Mucosa of descending colon (tissue), 3 donors: ENCODE results near the gene RPS18. TPM values are rescaled to one million over a fixed set of nuclear protein-coding genes. Genes with fewer than 3 reads are reported as not detected.
A peak's percentile ranks its signal among the peaks of the same experiment; 100 is the strongest.

Experiments used
- ATAC-seq: fragments of 200-7000 bp; cut with Tn5 transposase; one replicate; pipeline ENCODE4 v1.9.1; 2020; ENCODE audit warnings: mild to moderate bottlenecking, moderate library complexity
- DNase-seq, 3 donors: peaks; one replicate each; pipeline ENCODE4 v3.0.0-alpha.2; 2020
- H3K36me3 ChIP-seq: fragments of 200-600 bp; one replicate; pipeline ENCODE4 v1.8.0; 2021; ENCODE audit warnings: low read depth, mild to moderate bottlenecking
- H3K4me1 ChIP-seq: fragments of 200-600 bp; one replicate; pipeline ENCODE4 v1.8.0; 2021; ENCODE audit warnings: low read depth, mild to moderate bottlenecking
- H3K4me3 ChIP-seq: fragments of 200-600 bp; one replicate; pipeline ENCODE4 v1.8.0; 2021; ENCODE audit warnings: mild to moderate bottlenecking
- H3K9me3 ChIP-seq: fragments of 200-600 bp; one replicate; pipeline ENCODE4 v1.8.0; 2021; ENCODE audit warnings: mild to moderate bottlenecking
- intact Hi-C, 2 donors: fragments of 100-400 bp; cut with DNase I in 1 of 2; cut with micrococcal nuclease in 1 of 2; formaldehyde crosslinking; loops; one replicate each; pipeline versions ENCODE4 v1.11.0 to v1.11.1; 2022; cut with DNase I, micrococcal nuclease
- total RNA-seq, 3 donors: library from RNA; stranded (reverse); fragmentation: NEBNext Ultra II Directional in 2 of 3; extraction: Animal tissue kit (Norgen Biotek cat#: 25700) in 2 of 3; gene quantifications; one replicate each; pipeline versions ENCODE4 v1.2.1 to v1.2.4, GENCODE V29; 2021 to 2023
- TF ChIP-seq, protein P1 (sequence below): fragments of 200-600 bp; IDR thresholded peaks from one replicate; pipeline ENCODE4 v1.8.0; 2022; ENCODE audit warnings: antibody characterized with exemption, mild to moderate bottlenecking
- donor health status: DM: no; HTN: no; CAD: no; lungs with moderate emphysema.
- donor health status: DM: no; HTN: no; CAD: no.
- donor health status: DM: no; HTN: yes; CAD: no.

The RPS18 gene
- total RNA-seq, 3 donors from 2014 or later, result 1,579 to 1,936 (median 1,680) TPM

DNA sequence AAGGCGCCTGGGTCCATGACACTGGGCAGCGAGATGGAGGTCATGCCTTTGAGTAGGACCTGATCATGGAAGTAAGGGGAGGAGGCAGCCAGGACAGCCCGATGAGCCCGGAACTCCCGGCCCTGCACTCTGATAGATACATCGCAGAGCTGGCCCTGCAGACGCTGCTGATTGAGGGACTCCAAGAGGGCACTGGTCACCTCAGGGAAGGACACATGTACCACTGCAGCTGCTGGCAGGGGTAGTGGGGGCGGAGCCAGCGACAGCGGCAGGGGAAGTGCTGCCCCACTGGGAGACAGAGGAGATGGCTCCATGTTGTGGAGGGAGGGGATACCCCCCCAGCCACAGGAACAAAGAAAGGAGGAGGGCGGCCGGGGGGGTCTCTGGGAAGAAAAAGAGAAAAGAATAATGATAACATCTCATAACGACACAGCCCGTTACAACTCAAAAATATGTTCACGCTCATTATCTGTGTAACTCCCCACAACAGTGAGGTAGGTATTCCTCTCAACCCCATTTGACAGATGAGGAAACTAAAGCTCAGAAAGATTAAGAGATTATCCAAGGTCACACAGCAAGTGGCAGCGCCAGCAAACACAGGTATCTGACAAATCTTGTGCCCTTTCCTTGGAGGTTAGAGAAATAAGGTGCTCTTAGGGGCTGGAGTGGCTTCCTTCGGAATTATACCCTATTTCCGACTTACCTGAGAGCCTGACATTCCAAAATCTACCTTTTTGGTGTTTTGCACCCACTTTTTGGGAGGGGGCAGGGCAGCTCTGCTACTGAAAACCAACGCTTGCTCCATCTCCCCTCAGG, 44.9 kb downstream of the RPS18 start:
- peak; percentile 37 to 76 (median 54) for DNase-seq

DNA sequence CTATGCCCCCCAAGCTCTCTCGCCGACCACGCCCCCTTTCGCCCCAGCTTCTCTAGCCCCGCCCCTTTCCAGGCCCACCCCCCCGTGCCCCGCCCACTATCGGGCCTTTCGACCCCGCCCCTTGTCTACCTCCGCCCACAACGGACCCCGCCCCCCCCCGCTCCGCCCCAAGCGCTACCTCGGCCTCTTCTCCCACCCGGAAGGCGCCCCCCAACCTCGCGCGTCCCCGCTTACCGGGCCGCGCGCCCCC, 45.5 kb downstream of the RPS18 start:
- H3K36me3 ChIP-seq, result no peaks in the 10 kb centered on the region
- peak; percentile 6 for ATAC-seq
- no peaks in the 10 kb centered on the region for H3K9me3 ChIP-seq
- TF ChIP-seq, protein P1, sequence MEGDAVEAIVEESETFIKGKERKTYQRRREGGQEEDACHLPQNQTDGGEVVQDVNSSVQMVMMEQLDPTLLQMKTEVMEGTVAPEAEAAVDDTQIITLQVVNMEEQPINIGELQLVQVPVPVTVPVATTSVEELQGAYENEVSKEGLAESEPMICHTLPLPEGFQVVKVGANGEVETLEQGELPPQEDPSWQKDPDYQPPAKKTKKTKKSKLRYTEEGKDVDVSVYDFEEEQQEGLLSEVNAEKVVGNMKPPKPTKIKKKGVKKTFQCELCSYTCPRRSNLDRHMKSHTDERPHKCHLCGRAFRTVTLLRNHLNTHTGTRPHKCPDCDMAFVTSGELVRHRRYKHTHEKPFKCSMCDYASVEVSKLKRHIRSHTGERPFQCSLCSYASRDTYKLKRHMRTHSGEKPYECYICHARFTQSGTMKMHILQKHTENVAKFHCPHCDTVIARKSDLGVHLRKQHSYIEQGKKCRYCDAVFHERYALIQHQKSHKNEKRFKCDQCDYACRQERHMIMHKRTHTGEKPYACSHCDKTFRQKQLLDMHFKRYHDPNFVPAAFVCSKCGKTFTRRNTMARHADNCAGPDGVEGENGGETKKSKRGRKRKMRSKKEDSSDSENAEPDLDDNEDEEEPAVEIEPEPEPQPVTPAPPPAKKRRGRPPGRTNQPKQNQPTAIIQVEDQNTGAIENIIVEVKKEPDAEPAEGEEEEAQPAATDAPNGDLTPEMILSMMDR, result no peak
- H3K4me1 ChIP-seq, result peaks cover 36% of the 10 kb centered on the region
- DNase-seq, result peak in 1 of 3 donors; percentile 66
- H3K4me3 ChIP-seq, result peak overlapping the region; percentile 19
- intact Hi-C loops, result no loop called here

More for the DNA sequence above, 44.9 kb downstream of the RPS18 start:
- peaks cover 38% of the 10 kb centered on the region for H3K4me1 ChIP-seq
- no peaks in the 10 kb centered on the region for H3K9me3 ChIP-seq
- peak overlapping the region; percentile 19 for H3K4me3 ChIP-seq
- TF ChIP-seq, protein P1, result no peak
- H3K36me3 ChIP-seq, result no peaks in the 10 kb centered on the region
- intact Hi-C loops, result no loop called here
- ATAC-seq, result no peak

GRCh38 chr6:33317669-33318425, 46.0 kb downstream of the RPS18 start, which contains the start of gene ZBTB22:
ZBTB22 (minus strand) TSS chr6:33317744; CDS start chr6:33316916, 828 bp downstream.
- no peaks in the 10 kb centered on the region for H3K9me3 ChIP-seq
- peaks cover 35% of the 10 kb centered on the region for H3K4me1 ChIP-seq
- intact Hi-C loops, result no loop called here
- DNase-seq (peak; percentile 97 to 100 (median 99)), ATAC-seq (peak; percentile 72)
- peaks cover 1% of the 10 kb centered on the region for H3K36me3 ChIP-seq
- TF ChIP-seq, protein P1, result no peak
- peak within 1 kb of the TSS; percentile 19 for H3K4me3 ChIP-seq

DNA sequence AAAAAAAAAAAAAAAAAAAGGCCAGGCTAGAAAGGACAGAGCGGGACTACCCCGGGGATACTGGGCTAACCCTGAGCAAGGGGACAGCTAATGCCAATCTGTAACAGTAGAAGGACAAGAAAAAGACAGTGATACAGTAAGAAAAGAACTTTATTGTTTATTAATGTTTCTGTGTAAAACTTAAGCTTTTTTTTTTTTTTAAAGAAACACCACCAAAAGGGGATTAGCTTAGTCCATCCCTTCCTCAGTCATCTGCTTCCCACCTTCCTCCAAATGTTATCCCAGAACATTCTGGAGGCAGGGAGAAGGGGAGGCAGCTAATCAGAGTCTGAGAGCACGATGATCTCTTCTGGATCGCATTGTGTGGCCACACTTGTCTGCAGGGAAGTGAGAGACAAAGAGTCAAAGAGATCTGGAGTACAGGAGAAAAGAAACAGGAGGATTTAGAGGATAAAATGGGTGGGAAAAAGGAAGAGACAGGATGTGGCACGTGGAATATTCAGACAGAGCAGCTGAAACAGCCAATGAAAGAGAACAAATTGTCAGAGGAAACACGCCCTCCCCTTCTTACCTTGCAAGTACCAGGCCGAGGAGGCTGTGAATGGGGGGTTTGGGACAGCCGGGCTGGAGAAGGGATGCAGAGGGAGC, 46.7 kb downstream of the RPS18 start:
- DNase-seq (no peak), ATAC-seq (no peak)
- no peaks in the 10 kb centered on the region for H3K9me3 ChIP-seq
- H3K4me3 ChIP-seq, result no peak overlapping the region
- H3K4me1 ChIP-seq, result peaks cover 35% of the 10 kb centered on the region
- TF ChIP-seq, protein P1, result no peak
- intact Hi-C loops, result no loop called here
- peaks cover 5% of the 10 kb centered on the region for H3K36me3 ChIP-seq

DNA sequence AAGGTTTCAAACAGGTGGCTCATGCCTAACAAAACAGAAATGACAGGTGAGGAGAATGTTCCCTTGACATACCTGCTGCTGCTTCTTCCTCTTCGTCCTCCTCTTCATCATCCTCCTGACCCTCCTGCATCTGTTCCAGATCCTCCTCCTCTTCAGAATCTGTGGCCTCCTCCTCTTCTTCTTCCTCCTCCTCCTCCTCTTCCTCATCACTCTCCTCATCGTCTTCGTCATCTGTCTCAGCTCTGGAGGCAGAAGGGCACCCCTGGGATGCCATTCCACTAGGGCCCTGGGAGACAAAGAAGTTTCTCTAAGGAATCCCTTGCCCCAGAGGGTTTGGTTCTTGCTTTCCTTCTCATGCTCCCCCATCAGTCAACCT, 48.1 kb downstream of the RPS18 start:
- intact Hi-C loops, result no loop called here
- ATAC-seq, result no peak
- H3K4me3 ChIP-seq, result no peak overlapping the region
- peaks cover 36% of the 10 kb centered on the region for H3K4me1 ChIP-seq
- no peaks in the 10 kb centered on the region for H3K9me3 ChIP-seq
- TF ChIP-seq, protein P1, result no peak
- DNase-seq, result no peak
- H3K36me3 ChIP-seq, result peaks cover 5% of the 10 kb centered on the region
